Spleen (tissue), 7 donors: Measurements from ENCODE around the gene JMJD1C.

Experiments
- CTCF ChIP-seq, 11 experiments: fragments of 200-600 bp in 7 of 11; fragments of 450-650 bp in 4 of 11; sonication (generic) in 4 of 11; IDR thresholded peaks in 8 of 11; conservative IDR thresholded peaks in 3 of 11; 1 replicate in 7 of 11; 2 replicates in 4 of 11; pipeline versions ENCODE4 v1.4.0 to v1.8.0; 2016 to 2021; ENCODE audit warnings: antibody characterized with exemption in 11 of 11, inconsistent platforms in 4 of 11, mild to moderate bottlenecking in 1 of 11
- POLR2A ChIP-seq, 3 donors: fragments of 450-650 bp; IDR thresholded peaks; one replicate each; pipeline ENCODE4 v1.5.1; 2017; ENCODE audit warnings: antibody characterized with exemption in 3 of 3, mild to moderate bottlenecking in 1 of 3
- POLR2AphosphoS5 ChIP-seq, 3 donors: sonication (generic); formaldehyde crosslinking; IDR thresholded peaks; one replicate each; pipeline ENCODE4 v1.5.1; 2017; ENCODE audit warnings: antibody characterized with exemption in 3 of 3
- donor health status: DM: no; HTN: no; CAD: no; lungs with moderate emphysema.
- donor health status: DM: no; HTN: no; CAD: no.
- donor health status: DM: no; HTN: no; CAD: no.

- TF ChIP-seq CTCF (IDR thresholded peaks at IDR 0.05 in 8 of 11, conservative IDR thresholded peaks at IDR 0.05 in 3 of 11) (no peak), POLR2A (IDR thresholded peaks at IDR 0.05) (no peak), POLR2AphosphoS5 (IDR thresholded peaks at IDR 0.05) (no peak)
Observed at GRCh38 chr10:63264617-63265221, 201.1 kb downstream of the JMJD1C start.
